ENCODE data around the gene OLFML2B. TPM values are rescaled to one million over a fixed set of nuclear protein-coding genes. Genes with fewer than 3 reads are reported as not detected.

Gene OLFML2B
- total and polyA plus RNA-seq, 5 donors from 2014 or later = 0.15 TPM; not detected in 4

GRCh38 chr1:161941726-161942436 lies 81.8 kb downstream of the OLFML2B start:
- no peaks in the 10 kb centered on the region for H3K27me3 Mint-ChIP-seq
- H3K27ac Mint-ChIP-seq = no peak overlapping the region
- Histone ChIP-seq H3K36me3 (ENCODE audit: control insufficient read depth, insufficient read depth, low read length) (peaks cover 28% of the 10 kb centered on the region), H3K27me3 (ENCODE audit: control insufficient read depth, insufficient read depth, low read length) (no peaks in the 10 kb centered on the region), H3K9me3 (ENCODE audit: control insufficient read depth in 2 of 2, low read length in 2 of 2) (no peaks in the 10 kb centered on the region), H3K27ac (ENCODE audit: insufficient read depth, low read length, poor library complexity, severe bottlenecking) (no peak overlapping the region), H3K4me3 (ENCODE audit: low read depth, low read length) (no peak overlapping the region), H3K4me1 (ENCODE audit: control insufficient read depth, insufficient read depth, low read length, poor library complexity, severe bottlenecking) (no peaks in the 10 kb centered on the region)
- no peak overlapping the region for H3K4me3 Mint-ChIP-seq
- DNase-seq = no peak
- H3K4me1 Mint-ChIP-seq = peaks cover under 1 to 9% (median 2%) of the 10 kb centered on the region in 4 donors
- H3K9me3 Mint-ChIP-seq = no peaks in the 10 kb centered on the region
- no peak for ATAC-seq (ENCODE audit: low read depth in 2 of 2)
- H3K36me3 Mint-ChIP-seq = peaks cover 38% of the 10 kb centered on the region

DNA sequence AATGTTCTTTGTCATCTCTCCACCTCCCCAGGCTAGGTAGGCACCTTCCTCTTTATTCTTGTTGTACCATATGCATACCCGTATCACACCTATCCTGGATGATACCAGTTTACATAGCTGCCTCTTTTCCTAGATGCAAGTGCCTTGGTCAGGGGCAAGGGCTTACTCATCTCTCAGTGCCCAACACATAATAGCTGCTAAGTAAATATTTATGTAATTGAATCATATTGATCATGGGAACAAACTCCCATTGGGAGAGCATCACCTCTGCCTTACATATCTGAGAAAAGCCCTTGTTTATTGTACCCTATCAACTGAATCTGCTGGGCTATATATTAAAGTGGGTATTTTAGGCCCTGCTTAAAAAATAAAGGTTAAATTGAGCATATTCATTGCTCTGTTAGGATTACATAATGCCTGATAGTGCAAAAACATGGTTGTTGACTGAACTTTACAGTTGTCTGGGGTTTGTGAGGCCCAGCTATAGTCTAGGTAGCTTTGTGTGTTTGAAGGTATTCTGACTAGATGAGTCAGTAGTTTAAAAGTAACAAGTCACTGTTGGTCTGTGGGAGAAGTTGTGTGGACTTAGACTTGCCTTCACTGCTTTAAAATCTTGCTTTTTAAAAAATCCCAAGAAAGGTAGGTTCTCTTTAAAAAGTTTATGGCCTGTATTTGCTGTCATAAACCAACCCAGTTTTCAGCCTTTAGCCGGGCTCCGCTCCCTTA lies 82.6 kb downstream of the OLFML2B start:
- H3K27ac ChIP-seq (ENCODE audit: insufficient read depth, low read length, poor library complexity, severe bottlenecking) = no peak overlapping the region
- H3K27ac Mint-ChIP-seq = peak overlapping the region in 1 of 3 donors; percentile 22
- peaks cover 42% of the 10 kb centered on the region for H3K36me3 Mint-ChIP-seq
- ATAC-seq (ENCODE audit: low read depth in 2 of 2) (no peak), DNase-seq (no peak)
- no peaks in the 10 kb centered on the region for H3K9me3 ChIP-seq (ENCODE audit: control insufficient read depth in 2 of 2, low read length in 2 of 2)
- no peaks in the 10 kb centered on the region for H3K27me3 ChIP-seq (ENCODE audit: control insufficient read depth, insufficient read depth, low read length)
- H3K4me1 Mint-ChIP-seq = peaks cover 4 to 12% (median 7%) of the 10 kb centered on the region in 4 donors
- H3K4me3 Mint-ChIP-seq = no peak overlapping the region
- H3K36me3 ChIP-seq (ENCODE audit: control insufficient read depth, insufficient read depth, low read length) = peaks cover 31% of the 10 kb centered on the region
- H3K27me3 Mint-ChIP-seq = no peaks in the 10 kb centered on the region
- no peaks in the 10 kb centered on the region for H3K4me1 ChIP-seq (ENCODE audit: control insufficient read depth, insufficient read depth, low read length, poor library complexity, severe bottlenecking)
- H3K9me3 Mint-ChIP-seq = no peaks in the 10 kb centered on the region
- H3K4me3 ChIP-seq (ENCODE audit: low read depth, low read length) = no peak overlapping the region

DNA sequence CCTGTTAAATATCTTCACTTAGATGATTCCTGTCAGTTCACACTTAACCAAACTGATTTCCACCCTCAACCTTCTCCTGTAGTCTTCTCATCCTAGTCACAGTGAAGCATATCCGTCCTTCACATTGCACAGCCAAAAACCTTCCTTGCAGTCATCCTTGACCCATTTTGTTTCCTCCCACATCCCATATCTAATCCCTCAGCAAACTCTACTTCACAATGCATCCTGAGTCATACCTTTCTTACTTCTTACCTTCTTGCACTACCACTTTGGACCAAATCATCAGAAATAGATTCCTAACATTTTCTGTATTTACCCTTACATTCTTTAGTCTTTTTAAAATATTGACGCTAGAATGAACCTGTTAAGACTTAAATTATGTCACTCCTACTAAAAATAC lies 86.9 kb downstream of the OLFML2B start:
- Histone ChIP-seq H3K27ac (ENCODE audit: insufficient read depth, low read length, poor library complexity, severe bottlenecking) (no peak overlapping the region), H3K4me3 (ENCODE audit: low read depth, low read length) (no peak overlapping the region), H3K9me3 (ENCODE audit: control insufficient read depth in 2 of 2, low read length in 2 of 2) (no peaks in the 10 kb centered on the region), H3K27me3 (ENCODE audit: control insufficient read depth, insufficient read depth, low read length) (no peaks in the 10 kb centered on the region), H3K4me1 (ENCODE audit: control insufficient read depth, insufficient read depth, low read length, poor library complexity, severe bottlenecking) (peaks cover 25% of the 10 kb centered on the region), H3K36me3 (ENCODE audit: control insufficient read depth, insufficient read depth, low read length) (peaks cover 10% of the 10 kb centered on the region)
- no peak for DNase-seq
- H3K36me3 Mint-ChIP-seq = peaks cover 10% of the 10 kb centered on the region
- H3K4me1 Mint-ChIP-seq = peaks cover 27 to 44% (median 31%) of the 10 kb centered on the region in 4 donors
- no peaks in the 10 kb centered on the region for H3K27me3 Mint-ChIP-seq
- peak overlapping the region in 1 of 4 donors; percentile 24 for H3K4me3 Mint-ChIP-seq
- no peaks in the 10 kb centered on the region for H3K9me3 Mint-ChIP-seq
- ATAC-seq (ENCODE audit: low read depth in 2 of 2) = no peak
- no peak overlapping the region for H3K27ac Mint-ChIP-seq

DNA sequence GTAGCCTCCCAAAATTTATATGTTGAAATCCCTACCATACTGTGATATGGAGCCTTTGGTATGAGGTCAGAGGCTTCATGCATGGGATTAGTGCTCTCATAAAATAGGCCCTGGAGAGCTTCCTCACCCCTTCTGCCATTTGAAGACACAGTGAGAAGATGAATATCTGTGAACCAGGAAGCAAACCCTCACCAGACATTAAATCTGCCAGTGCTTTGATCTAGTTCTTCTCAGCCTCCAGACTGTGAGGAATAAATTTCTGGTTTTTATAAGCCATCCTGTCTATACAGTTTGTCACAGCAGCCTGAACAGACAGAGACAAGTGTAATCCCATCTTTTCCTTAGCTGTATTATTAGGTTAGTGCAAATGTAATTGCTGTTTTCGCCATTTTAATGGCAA lies 88.4 kb downstream of the OLFML2B start:
- Mint-ChIP-seq H3K27ac (peak overlapping the region in 1 of 3 donors; percentile 12), H3K4me1 (peaks cover 27 to 46% (median 33%) of the 10 kb centered on the region in 4 donors), H3K4me3 (peak overlapping the region in 2 of 4 donors; percentile 25 to 63), H3K36me3 (peaks cover 6% of the 10 kb centered on the region), H3K27me3 (no peaks in the 10 kb centered on the region), H3K9me3 (no peaks in the 10 kb centered on the region)
- ATAC-seq (ENCODE audit: low read depth in 2 of 2) (no peak), DNase-seq (no peak)
- Histone ChIP-seq H3K9me3 (ENCODE audit: control insufficient read depth in 2 of 2, low read length in 2 of 2) (no peaks in the 10 kb centered on the region), H3K27me3 (ENCODE audit: control insufficient read depth, insufficient read depth, low read length) (no peaks in the 10 kb centered on the region), H3K4me1 (ENCODE audit: control insufficient read depth, insufficient read depth, low read length, poor library complexity, severe bottlenecking) (peaks cover 25% of the 10 kb centered on the region), H3K4me3 (ENCODE audit: low read depth, low read length) (no peak overlapping the region), H3K27ac (ENCODE audit: insufficient read depth, low read length, poor library complexity, severe bottlenecking) (no peak overlapping the region), H3K36me3 (ENCODE audit: control insufficient read depth, insufficient read depth, low read length) (peaks cover 7% of the 10 kb centered on the region)

DNA sequence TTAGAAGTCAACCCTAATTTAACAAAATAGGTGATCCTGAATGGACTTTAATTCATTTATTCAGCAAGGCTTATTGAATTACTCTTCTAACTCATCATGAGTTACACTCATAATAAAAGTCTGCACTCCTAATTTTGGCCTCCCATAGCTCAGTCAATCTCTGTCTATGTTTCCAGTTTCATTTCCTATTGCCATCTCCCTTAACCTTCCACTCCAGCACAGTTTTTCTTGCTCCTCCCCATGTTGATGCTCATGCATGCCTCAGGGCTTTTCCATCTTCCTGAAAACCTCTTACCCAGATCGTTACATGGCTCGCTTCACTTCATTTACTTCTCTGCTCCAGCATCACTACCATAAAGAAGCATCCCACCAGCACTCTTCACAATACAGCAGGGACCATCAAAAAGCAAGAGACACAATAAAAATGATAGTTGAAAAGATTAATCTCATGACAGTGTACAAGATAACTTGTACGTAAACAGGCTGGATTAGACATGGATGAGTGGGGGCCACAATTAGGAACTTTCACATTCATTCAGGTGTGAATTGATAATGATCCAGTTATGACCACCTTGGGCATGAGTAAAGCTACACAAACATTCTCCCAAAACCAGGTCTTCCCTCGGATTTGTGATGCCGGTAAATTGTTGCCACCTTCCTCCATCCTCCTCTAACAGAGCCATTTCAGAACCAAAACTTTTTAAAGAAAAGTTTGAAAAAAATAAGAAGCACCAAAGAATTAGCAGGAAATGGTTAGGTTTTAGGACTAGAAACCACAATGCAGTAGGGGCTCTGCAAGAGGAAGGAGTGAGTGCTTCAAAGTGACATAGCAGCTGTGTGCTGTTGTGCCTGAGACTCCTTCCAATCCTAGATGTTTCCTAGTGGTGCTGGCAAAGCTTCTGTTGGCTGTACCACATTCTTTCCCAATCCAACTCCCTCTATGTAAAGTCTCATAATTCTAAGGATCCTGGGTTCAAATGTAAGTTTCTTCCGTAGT lies 89.8 kb downstream of the OLFML2B start:
- Mint-ChIP-seq H3K27me3 (no peaks in the 10 kb centered on the region), H3K27ac (peak overlapping the region; percentile 12 to 75 (median 59)), H3K4me3 (peak overlapping the region; percentile 20 to 83 (median 70)), H3K9me3 (no peaks in the 10 kb centered on the region), H3K4me1 (peaks cover 28 to 49% (median 40%) of the 10 kb centered on the region in 4 donors), H3K36me3 (peaks cover 6% of the 10 kb centered on the region)
- ATAC-seq (ENCODE audit: low read depth in 2 of 2) = peak; percentile 85 to 90
- Histone ChIP-seq H3K27me3 (ENCODE audit: control insufficient read depth, insufficient read depth, low read length) (no peaks in the 10 kb centered on the region), H3K4me1 (ENCODE audit: control insufficient read depth, insufficient read depth, low read length, poor library complexity, severe bottlenecking) (peaks cover 25% of the 10 kb centered on the region), H3K36me3 (ENCODE audit: control insufficient read depth, insufficient read depth, low read length) (peaks cover 5% of the 10 kb centered on the region), H3K4me3 (ENCODE audit: low read depth, low read length) (peak overlapping the region; percentile 69), H3K9me3 (ENCODE audit: control insufficient read depth in 2 of 2, low read length in 2 of 2) (no peaks in the 10 kb centered on the region), H3K27ac (ENCODE audit: insufficient read depth, low read length, poor library complexity, severe bottlenecking) (peak overlapping the region; percentile 48)
- peak in 2 of 3 donors; percentile 39 to 71 for DNase-seq

Other genes starting within 250 kb of the OLFML2B start
- not detected for gene NOS1AP, start 45.8 kb upstream of the OLFML2B start, total RNA-seq
- not detected for gene NOS1AP, start 45.8 kb upstream of the OLFML2B start, polyA plus RNA-seq

Data from CD4-positive, CD25-positive, alpha-beta regulatory T cell (primary cell).